GM18873 (cell line): ENCODE data around the gene LYRM1.

Experiments used
- ATAC-seq: cut with Tn5 transposase; IDR thresholded peaks from one replicate; pipeline ENCODE4 v1.9.1; 2021; ENCODE audit warnings: mild to moderate bottlenecking, moderate library complexity, moderate number of reproducible peaks; ENCODE audit not compliant: unreplicated experiment, low FRiP score

LYRM1 gene

GRCh38 chr16:20871258-20871657, 29.3 kb upstream of the LYRM1 start:
- ATAC-seq, result no peak

GRCh38 chr16:20871941-20872815, 28.4 kb upstream of the LYRM1 start:
- ATAC-seq, result no peak

- ATAC-seq, result no peak
Observed at GRCh38 chr16:20873331-20873730, 27.2 kb upstream of the LYRM1 start.

- no peak for ATAC-seq
Observed at GRCh38 chr16:20874088-20874581, 26.4 kb upstream of the LYRM1 start.

- no peak for ATAC-seq
Observed at GRCh38 chr16:20875355-20875650, 25.3 kb upstream of the LYRM1 start.

GRCh38 chr16:20878682-20879147, 21.9 kb upstream of the LYRM1 start:
- ATAC-seq, result no peak

DNA sequence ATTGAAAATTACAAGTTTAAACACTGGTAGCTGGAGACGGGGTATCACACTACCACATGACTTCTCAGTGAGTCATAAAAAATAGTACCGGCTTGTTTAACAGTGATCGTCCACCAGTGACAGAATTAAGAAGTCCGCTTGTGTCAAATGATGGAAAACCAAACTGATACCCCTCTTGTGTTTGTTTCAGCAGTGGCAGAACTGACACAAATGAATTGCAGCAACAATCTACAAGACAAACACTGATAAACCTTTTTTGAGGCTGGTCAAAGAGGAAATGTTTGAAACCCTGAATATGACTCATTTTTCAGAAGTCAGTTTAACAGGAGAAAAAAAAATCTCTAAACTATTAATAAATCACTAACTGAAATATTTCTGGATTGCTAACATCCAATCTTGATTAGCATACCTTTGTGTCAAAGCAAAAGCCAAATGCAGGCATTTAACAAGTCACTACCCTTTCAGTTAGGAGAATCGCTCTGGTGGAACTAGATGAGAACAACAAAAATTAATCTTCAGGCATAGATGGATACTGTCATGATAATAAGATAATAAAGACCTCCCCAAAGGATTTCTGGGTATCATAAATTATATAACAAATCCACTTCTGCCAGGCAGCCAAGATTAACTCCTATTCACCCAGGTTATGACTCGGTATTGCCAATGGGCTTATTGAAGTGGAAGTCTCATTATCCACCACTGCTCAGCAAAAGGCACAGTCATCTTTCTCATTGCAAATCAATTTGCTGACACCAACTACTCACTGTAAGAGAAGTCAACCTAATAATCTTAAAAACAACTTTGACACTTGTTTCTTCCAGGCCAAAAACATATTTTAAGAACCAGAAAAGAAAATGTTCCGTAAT, 21.2 kb upstream of the LYRM1 start:
- no peak for ATAC-seq

GRCh38 chr16:20880867-20881502, 19.6 kb upstream of the LYRM1 start:
- ATAC-seq, result no peak

- no peak for ATAC-seq
Observed at GRCh38 chr16:20881503-20881878, 19.1 kb upstream of the LYRM1 start.

GRCh38 chr16:20883554-20884239, 16.9 kb upstream of the LYRM1 start:
- no peak for ATAC-seq

DNA sequence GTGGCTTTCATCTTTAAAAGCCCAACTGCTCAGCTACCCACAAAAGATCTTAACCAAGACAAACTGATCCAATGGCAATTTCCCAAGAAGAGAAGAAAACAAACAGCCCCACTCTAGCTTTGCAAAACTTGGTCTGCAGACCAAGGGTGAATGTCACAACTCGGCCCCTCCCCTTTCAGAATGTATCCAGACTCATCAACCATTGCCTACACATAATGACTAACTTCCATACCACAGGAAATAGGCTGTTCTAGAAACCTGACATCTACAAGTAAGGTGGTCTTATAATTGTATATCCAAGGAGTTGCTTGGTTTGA, 16.4 kb upstream of the LYRM1 start:
- no peak for ATAC-seq

DNA sequence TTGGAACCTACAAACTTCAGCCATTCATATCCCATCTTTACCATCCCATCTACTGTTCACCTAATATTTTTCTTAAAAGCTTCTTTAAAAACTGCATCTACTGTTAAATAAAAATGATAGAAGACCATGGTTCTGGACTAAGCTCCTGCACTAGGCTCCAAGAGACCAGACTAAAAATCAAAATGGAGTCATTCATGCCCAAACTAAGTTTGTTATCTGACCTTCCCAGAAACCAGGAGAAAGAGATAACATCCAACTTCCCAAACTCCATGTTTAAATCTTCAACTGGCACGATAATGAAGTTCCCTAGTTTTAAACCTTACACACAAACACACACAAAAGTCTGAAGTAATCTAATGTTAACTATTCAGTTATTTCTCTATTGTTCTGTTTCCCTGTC, 14.3 kb upstream of the LYRM1 start:
- no peak for ATAC-seq

GRCh38 chr16:20887207-20887606, 13.4 kb upstream of the LYRM1 start:
- no peak for ATAC-seq

- no peak for ATAC-seq
Observed at GRCh38 chr16:20889625-20890275, 10.8 kb upstream of the LYRM1 start.

DNA sequence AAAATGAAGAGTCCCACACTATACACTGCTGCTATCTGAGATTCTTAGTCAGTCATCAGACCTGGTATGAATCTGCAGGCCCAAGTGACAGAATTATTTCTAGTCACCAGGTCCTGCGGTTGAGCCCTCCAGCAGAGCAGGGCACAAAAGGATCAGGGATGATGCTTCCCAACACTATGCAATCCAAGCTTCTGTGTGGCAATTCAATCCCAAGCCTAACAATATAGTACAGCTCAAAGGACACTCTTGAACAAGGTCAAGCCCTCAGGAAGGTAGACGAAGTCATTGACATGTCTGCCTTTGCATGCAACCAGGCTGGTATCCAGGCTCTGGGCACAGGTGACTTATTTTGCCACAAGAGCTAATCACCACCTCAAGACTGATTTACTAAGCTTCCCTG, 6.2 kb upstream of the LYRM1 start:
- ATAC-seq, result no peak

DNA sequence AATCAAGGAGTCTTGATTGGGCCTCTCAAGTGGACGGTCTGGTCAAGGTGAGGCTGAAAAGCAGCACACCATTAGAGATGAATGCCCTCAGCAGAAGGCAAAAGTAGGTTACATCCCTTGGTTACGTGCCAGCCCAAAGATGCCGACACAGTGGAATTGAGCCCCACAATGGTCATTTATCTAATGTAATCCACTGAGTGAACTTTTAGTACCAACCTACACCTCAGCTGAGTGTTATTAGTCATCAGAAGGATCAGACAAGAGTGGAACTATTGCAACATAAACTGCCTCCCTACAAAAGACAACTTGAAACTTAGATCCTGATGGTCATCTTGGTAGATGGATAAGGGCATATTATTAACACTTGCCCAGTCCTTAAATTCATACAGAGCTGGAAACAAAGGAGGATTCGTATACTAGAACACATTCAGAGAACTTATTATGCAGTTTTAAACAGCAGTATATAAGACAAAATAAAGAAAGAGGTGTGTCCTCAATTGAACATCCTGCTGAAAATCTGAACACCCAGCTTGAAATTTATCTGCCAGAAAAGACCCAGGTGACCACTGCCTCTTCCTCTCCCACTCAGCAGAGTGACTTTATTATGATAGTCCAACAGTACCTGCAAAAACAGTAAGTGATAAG, 3.2 kb upstream of the LYRM1 start:
- no peak for ATAC-seq

GRCh38 chr16:20897922-20898321, 2.6 kb upstream of the LYRM1 start:
- no peak for ATAC-seq

DNA sequence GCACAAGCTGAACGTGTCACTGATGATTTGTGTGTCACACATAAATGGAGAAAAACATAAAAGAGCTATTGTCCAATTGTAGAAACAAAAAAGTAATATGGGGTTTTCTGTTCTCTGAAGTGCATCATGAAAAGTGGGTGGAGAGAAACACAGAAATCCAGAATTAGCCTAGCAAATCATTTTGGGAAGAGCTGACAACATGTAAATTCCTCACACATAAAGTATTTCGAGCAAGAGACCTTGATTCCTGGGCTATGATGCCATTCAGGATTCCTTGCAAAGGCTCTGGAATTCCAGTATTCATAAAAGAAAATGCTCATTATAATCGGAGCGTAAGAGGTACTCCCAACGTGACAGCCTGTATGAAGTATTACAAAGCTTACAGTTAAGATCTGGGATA, 1.5 kb upstream of the LYRM1 start:
- no peak for ATAC-seq

DNA sequence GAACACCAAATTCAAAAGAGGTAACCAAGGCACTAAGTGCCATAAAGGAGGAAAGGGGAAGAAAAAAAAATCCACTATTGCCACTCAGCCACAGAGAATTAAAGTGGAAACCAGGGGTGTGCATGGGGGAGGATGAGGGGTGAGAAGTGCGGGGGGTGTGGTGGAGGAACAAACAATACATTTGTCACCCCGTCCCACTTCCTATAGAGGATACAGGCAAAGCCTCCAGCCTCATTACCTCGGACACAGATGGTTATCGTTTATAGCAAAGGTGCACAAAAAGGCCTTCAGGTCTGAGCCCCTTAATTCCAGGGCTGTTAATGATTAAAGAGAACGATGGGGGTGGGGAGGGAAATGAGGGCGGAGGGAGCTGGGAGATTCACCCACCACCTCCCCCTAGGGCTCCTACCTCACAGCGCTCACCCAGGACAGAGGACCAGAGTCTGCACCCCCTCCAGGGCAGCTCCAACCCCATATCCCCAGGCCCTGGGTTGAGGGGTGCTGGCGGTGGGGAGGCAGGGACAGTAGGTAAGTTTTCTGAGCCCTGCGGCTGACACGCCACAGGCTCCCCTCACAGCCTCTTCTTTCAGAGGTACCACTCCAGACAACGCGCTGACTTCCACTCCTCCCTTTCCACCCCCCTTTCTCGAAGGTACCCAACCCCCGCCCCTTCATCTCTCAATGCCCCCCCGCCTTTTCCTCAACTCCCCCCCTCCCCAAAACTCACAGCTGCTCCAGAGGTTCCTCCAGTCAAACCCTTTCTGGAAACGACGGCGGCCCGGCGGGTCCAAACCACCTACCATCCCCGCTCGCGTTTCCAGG, 883 bp upstream of the LYRM1 start:
- no peak for ATAC-seq
